Testis (tissue), 2 donors: ENCODE data around the gene FMNL2.

Experiments used
- POLR2A ChIP-seq: fragments of 450-650 bp; IDR thresholded peaks from one replicate; pipeline ENCODE4 v1.6.1; 2017; ENCODE audit warnings: antibody characterized with exemption, mild to moderate bottlenecking, moderate library complexity
- TF ChIP-seq, protein P1 (sequence below), 3 experiments: fragments of 450-650 bp in 2 of 3; fragments of 200-600 bp in 1 of 3; sonication (generic) in 1 of 3; IDR thresholded peaks; one replicate each; pipeline ENCODE4 v1.5.1; 2016 to 2019; ENCODE audit warnings: antibody characterized with exemption in 3 of 3, mild to moderate bottlenecking in 2 of 3, moderate library complexity in 1 of 3

DNA sequence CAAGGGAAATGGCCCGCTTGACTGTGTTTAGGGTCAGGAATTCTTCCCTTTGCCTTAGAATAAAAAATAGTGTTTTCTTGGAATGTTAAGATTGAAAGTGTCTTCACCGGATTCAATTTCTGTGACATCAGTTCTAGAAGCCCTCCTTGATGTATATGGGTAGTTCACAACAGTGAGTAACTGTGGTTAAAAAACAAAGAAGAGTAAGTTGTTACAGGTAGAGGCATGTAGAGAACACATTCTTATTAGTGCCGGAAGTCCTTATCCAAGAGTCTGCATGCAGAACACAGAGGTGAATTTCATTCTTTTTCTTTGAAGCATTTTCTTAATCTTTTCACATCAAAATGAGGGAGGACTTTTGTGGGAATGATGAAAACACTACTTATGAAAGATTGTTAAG, 105.5 kb downstream of the FMNL2 start:
- TF ChIP-seq, protein P1, sequence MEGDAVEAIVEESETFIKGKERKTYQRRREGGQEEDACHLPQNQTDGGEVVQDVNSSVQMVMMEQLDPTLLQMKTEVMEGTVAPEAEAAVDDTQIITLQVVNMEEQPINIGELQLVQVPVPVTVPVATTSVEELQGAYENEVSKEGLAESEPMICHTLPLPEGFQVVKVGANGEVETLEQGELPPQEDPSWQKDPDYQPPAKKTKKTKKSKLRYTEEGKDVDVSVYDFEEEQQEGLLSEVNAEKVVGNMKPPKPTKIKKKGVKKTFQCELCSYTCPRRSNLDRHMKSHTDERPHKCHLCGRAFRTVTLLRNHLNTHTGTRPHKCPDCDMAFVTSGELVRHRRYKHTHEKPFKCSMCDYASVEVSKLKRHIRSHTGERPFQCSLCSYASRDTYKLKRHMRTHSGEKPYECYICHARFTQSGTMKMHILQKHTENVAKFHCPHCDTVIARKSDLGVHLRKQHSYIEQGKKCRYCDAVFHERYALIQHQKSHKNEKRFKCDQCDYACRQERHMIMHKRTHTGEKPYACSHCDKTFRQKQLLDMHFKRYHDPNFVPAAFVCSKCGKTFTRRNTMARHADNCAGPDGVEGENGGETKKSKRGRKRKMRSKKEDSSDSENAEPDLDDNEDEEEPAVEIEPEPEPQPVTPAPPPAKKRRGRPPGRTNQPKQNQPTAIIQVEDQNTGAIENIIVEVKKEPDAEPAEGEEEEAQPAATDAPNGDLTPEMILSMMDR (IDR thresholded peaks at IDR 0.05): no peak
- TF ChIP-seq POLR2A: no peak
